HCT116 (cell line): ENCODE data around the gene DYNC2H1. TPM values are rescaled to one million over a fixed set of nuclear protein-coding genes. Genes with fewer than 3 reads are reported as not detected.

Source experiments
- ATAC-seq: fragments of 200-7000 bp; cut with Tn5 transposase; 2 replicates; pipeline ENCODE4 v1.9.1; 2020; ENCODE audit warnings: mild to moderate bottlenecking, moderate library complexity
- BruUV-seq: library from RNA; stranded (reverse); fragments of 400-500 nt; replicated peaks from 2 replicates; lab custom pipeline; 2021; lab: Mats Ljungman, UMichigan
- CTCF ChIA-PET: fragments of 300-600 bp; sonication (Branson Sonifier 250); formaldehyde crosslinking; loops from one replicate; lab custom pipeline; 2021; ENCODE audit warnings: antibody characterized with exemption; lab: Charles Lee
- POLR2A ChIA-PET: fragments of 300-600, 350-600 bp; sonication (Branson Sonifier 250); formaldehyde crosslinking; loops from one replicate; lab custom pipeline; 2021; ENCODE audit warnings: antibody characterized with exemption; lab: Charles Lee
- RAD21 ChIA-PET, 2 experiments: fragments of 300-600 bp; sonication (Branson Sonifier 250); formaldehyde crosslinking; loops; one replicate each; lab custom pipeline; 2023; ENCODE audit warnings: low total read pairs in 2 of 2; ENCODE audit not compliant: uncharacterized antibody in 2 of 2, unreplicated experiment in 2 of 2, low non-redundant PET in 1 of 2; lab: Charles Lee
- DNase-seq: peaks from one replicate; pipeline ENCODE4 v3.0.0-alpha.2; 2010; ENCODE audit warnings: low read depth, low spot score
- H2AFZ ChIP-seq: fragments of 200-600 bp; shearing (Covaris generic), sonication (generic); 2 replicates; pipeline ENCODE4 v1.6.1; 2017; ENCODE audit warnings: low read depth, mixed run types, mixed read lengths, antibody characterized with exemption, low read length; ENCODE audit not compliant: poor library complexity, severe bottlenecking
- H3K27ac ChIP-seq: 2 replicates; pipeline ENCODE4 v1.5.1; 2012; ENCODE audit warnings: low read depth, low read length
- H3K27me3 ChIP-seq: fragments of 200-600 bp; sonication (generic); 2 replicates; pipeline ENCODE4 v1.6.1; 2016; ENCODE audit warnings: mixed run types, low read length, mixed read lengths; ENCODE audit not compliant: insufficient read depth
- H3K36me3 ChIP-seq, 2 experiments: fragments of 200-500 bp in 1 of 2; fragments of 200-600 bp in 1 of 2; sonication (Bioruptor generic) in 1 of 2; sonication (generic) in 1 of 2; 2 replicates each; pipeline versions ENCODE4 v1.5.1 to v1.6.1; 2014 to 2016; ENCODE audit warnings: low read length in 2 of 2, inconsistent platforms in 1 of 2, mixed read lengths in 1 of 2, mixed run types in 1 of 2; ENCODE audit not compliant: insufficient read depth in 2 of 2, control insufficient read depth in 1 of 2
- H3K4me1 ChIP-seq, 2 experiments: fragments of 200-600 bp in 1 of 2; sonication (generic) in 1 of 2; 2 replicates each; pipeline versions ENCODE4 v1.5.1 to v1.6.1; 2012 to 2017; ENCODE audit warnings: low read length in 2 of 2, inconsistent platforms in 1 of 2, mild to moderate bottlenecking in 1 of 2, mixed read lengths in 1 of 2, mixed run types in 1 of 2, moderate library complexity in 1 of 2; ENCODE audit not compliant: insufficient read depth in 2 of 2, control insufficient read depth in 1 of 2
- H3K4me2 ChIP-seq: fragments of 200-600 bp; sonication (generic); 2 replicates; pipeline ENCODE4 v1.6.1; 2017; ENCODE audit warnings: mixed run types, low read length, mixed read lengths
- H3K4me3 ChIP-seq, 2 experiments: fragments of 200-600 bp in 1 of 2; sonication (generic) in 1 of 2; replicated peaks in 1 of 2; 2 replicates each; pipeline ENCODE4 v1.5.1; 2011 to 2016; ENCODE audit warnings: low read length in 2 of 2, control low read depth in 1 of 2, low read depth in 1 of 2, mild to moderate bottlenecking in 1 of 2, mixed read lengths in 1 of 2, mixed run types in 1 of 2
- H3K79me2 ChIP-seq: fragments of 200-600 bp; sonication (generic); 2 replicates; pipeline ENCODE4 v1.6.1; 2017; ENCODE audit warnings: mild to moderate bottlenecking, mixed run types, low read length, moderate library complexity, mixed read lengths; ENCODE audit not compliant: insufficient read depth
- H3K9ac ChIP-seq: fragments of 200-600 bp; sonication (generic); 2 replicates; pipeline ENCODE4 v1.6.1; 2016; ENCODE audit warnings: low read length, mixed read lengths
- H3K9me2 ChIP-seq: fragments of 200-600 bp; sonication (generic), shearing (Covaris generic); 2 replicates; pipeline ENCODE4 v1.6.1; 2017; ENCODE audit warnings: mixed run types, mild to moderate bottlenecking, moderate library complexity; ENCODE audit not compliant: insufficient read depth
- H3K9me3 ChIP-seq, 2 experiments: fragments of 200-500 bp in 1 of 2; fragments of 200-600 bp in 1 of 2; sonication (Bioruptor generic) in 1 of 2; sonication (generic) in 1 of 2; 2 replicates each; pipeline ENCODE4 v1.6.1; 2014 to 2017; ENCODE audit warnings: low read length in 2 of 2, mixed read lengths in 2 of 2, inconsistent platforms in 1 of 2, low read depth in 1 of 2, mild to moderate bottlenecking in 1 of 2, mixed run types in 1 of 2, moderate library complexity in 1 of 2; ENCODE audit not compliant: control insufficient read depth in 1 of 2, insufficient read depth in 1 of 2
- H4K20me1 ChIP-seq: fragments of 200-600 bp; sonication (generic), shearing (Covaris generic); 2 replicates; pipeline ENCODE4 v1.6.1; 2017; ENCODE audit warnings: mixed run types, mild to moderate bottlenecking, moderate library complexity; ENCODE audit not compliant: insufficient read depth
- ATF3 ChIP-seq: IDR thresholded peaks from 2 replicates; pipeline ENCODE4 v1.6.1; 2012
- CBX3 ChIP-seq: IDR thresholded peaks from 2 replicates; pipeline ENCODE4 v1.6.1; 2012; ENCODE audit warnings: low read depth
- CEBPB ChIP-seq: IDR thresholded peaks from 2 replicates; pipeline ENCODE4 v1.6.1; 2012; ENCODE audit warnings: low read depth
- CTCF ChIP-seq, 3 experiments: fragments of 200-600 bp in 1 of 3; sonication (generic) in 1 of 3; IDR thresholded peaks in 2 of 3; conservative IDR thresholded peaks in 1 of 3; 2 replicates each; pipeline ENCODE4 v1.5.1; 2012 to 2017; ENCODE audit warnings: low read depth in 2 of 3, low read length in 2 of 3, antibody characterized with exemption in 1 of 3, borderline replicate concordance in 1 of 3, control low read depth in 1 of 3, mild to moderate bottlenecking in 1 of 3, mixed read lengths in 1 of 3, mixed run types in 1 of 3, moderate library complexity in 1 of 3; ENCODE audit not compliant: insufficient read depth in 1 of 3
- EGR1 ChIP-seq: IDR thresholded peaks from 2 replicates; pipeline ENCODE4 v1.6.1; 2012; ENCODE audit warnings: low read depth
- EZH2 ChIP-seq: fragments of 200-600 bp; sonication (generic); IDR thresholded peaks from 2 replicates; pipeline ENCODE4 v1.6.1; 2017; ENCODE audit warnings: antibody characterized with exemption, mixed run types
- FOSL1 ChIP-seq: IDR thresholded peaks from 2 replicates; pipeline ENCODE4 v1.6.1; 2012; ENCODE audit warnings: low read depth
- RAD21 ChIP-seq: IDR thresholded peaks from 2 replicates; pipeline ENCODE4 v1.6.1; 2012; ENCODE audit warnings: low read depth, mild to moderate bottlenecking
- SIN3A ChIP-seq: IDR thresholded peaks from 2 replicates; pipeline ENCODE4 v1.6.1; 2012; ENCODE audit warnings: low read depth
- SP1 ChIP-seq: IDR thresholded peaks from 2 replicates; pipeline ENCODE4 v1.6.1; 2012; ENCODE audit warnings: low read depth
- SRF ChIP-seq: IDR thresholded peaks from 2 replicates; pipeline ENCODE4 v1.6.1; 2012; ENCODE audit warnings: low read depth
- ZFX ChIP-seq: fragments of 450-650 bp; IDR thresholded peaks from 2 replicates; pipeline ENCODE4 v1.6.1; 2017
- ZNF274 ChIP-seq: fragments of 200-500 bp; sonication (Bioruptor generic); IDR thresholded peaks from 2 replicates; pipeline ENCODE4 v1.6.1; 2014; ENCODE audit warnings: mild to moderate bottlenecking, low read depth, low read length, inconsistent platforms
- intact Hi-C: fragments of 100-400 bp; cut with micrococcal nuclease; formaldehyde crosslinking; loops from 2 replicates; pipeline ENCODE4 v1.10.0; 2022
- total RNA-seq: library from RNA; stranded (reverse); gene quantifications from one replicate; pipeline ENCODE4 v1.2.1, GENCODE V29; 2021; ENCODE audit not compliant: unreplicated experiment

Gene DYNC2H1
- total RNA-seq, 1 experiment from 2014 or later = 1.5 TPM

- H3K9ac ChIP-seq = no peak overlapping the region
- no peaks in the 10 kb centered on the region for H3K36me3 ChIP-seq
- POLR2A ChIA-PET = no interaction called here
- no peaks in the 10 kb centered on the region for H3K9me3 ChIP-seq
- intact Hi-C loops = no loop called here
- no peak overlapping the region for H3K27ac ChIP-seq
- no peak overlapping the region for H3K4me3 ChIP-seq
- BruUV-seq = no TSS peak
- peak; percentile 59 for ATAC-seq
- H3K79me2 ChIP-seq = no peaks in the 10 kb centered on the region
- no peak overlapping the region for H2AFZ ChIP-seq
- CTCF ChIA-PET = no interaction called here
- DNase-seq = no peak
- H3K9me2 ChIP-seq = no peaks in the 10 kb centered on the region
- RAD21 ChIA-PET = interaction anchor here in 1 of 2 experiments (1.5 kb wide), 1 partner anchor 263 kb away, joined by 3 read pairs; no protein-coding TSS in a partner anchor
- H4K20me1 ChIP-seq = no peaks in the 10 kb centered on the region
- no peaks in the 10 kb centered on the region for H3K27me3 ChIP-seq
- H3K4me2 ChIP-seq = no peak overlapping the region
- no peaks in the 10 kb centered on the region for H3K4me1 ChIP-seq
- TF ChIP-seq RAD21 = peak; percentile 49
- TF ChIP-seq CBX3 = no peak
- peak; percentile 8 to 39 (median 13); a peak in 3 of 6 replicates for TF ChIP-seq CTCF (IDR thresholded peaks at IDR 0.05 in 2 of 3, conservative IDR thresholded peaks at IDR 0.05 in 1 of 3; ENCODE audit: borderline replicate concordance in 1 of 3, insufficient read depth in 1 of 3, low read depth in 2 of 3, low read length in 2 of 3)
- no peak for TF ChIP-seq CEBPB
- TF ChIP-seq EGR1 = no peak
- TF ChIP-seq SIN3A = no peak
Observed at GRCh38 chr11:103338621-103339484, 229.6 kb downstream of the DYNC2H1 start.

- TF ChIP-seq EGR1 (no peak), CEBPB (no peak), FOSL1 (no peak), RAD21 (no peak), CTCF (IDR thresholded peaks at IDR 0.05 in 2 of 3, conservative IDR thresholded peaks at IDR 0.05 in 1 of 3; ENCODE audit: borderline replicate concordance in 1 of 3, insufficient read depth in 1 of 3, low read depth in 2 of 3, low read length in 2 of 3) (no peak), SRF (no peak), ATF3 (no peak), ZFX (no peak), SP1 (no peak), EZH2 (no peak), ZNF274 (no peak), CBX3 (no peak)
- TF ChIP-seq, all 23 proteins: peak for 0
- no peaks in the 10 kb centered on the region for H4K20me1 ChIP-seq
- DNase-seq (no peak), ATAC-seq (no peak)
- no peaks in the 10 kb centered on the region for H3K79me2 ChIP-seq
- no peak overlapping the region for H3K27ac ChIP-seq
- no peaks in the 10 kb centered on the region for H3K27me3 ChIP-seq
- H2AFZ ChIP-seq = no peak overlapping the region
- BruUV-seq = no TSS peak
- RAD21 ChIA-PET = interaction anchor here in 1 of 2 experiments (1.5 kb wide), 1 partner anchor 263 kb away, joined by 3 read pairs; no protein-coding TSS in a partner anchor
- no peaks in the 10 kb centered on the region for H3K4me1 ChIP-seq
- H3K9me3 ChIP-seq = no peaks in the 10 kb centered on the region
- H3K4me2 ChIP-seq = no peak overlapping the region
- intact Hi-C loops = no loop called here
- H3K9me2 ChIP-seq = no peaks in the 10 kb centered on the region
- H3K36me3 ChIP-seq = no peaks in the 10 kb centered on the region
- POLR2A ChIA-PET = no interaction called here
- no peak overlapping the region for H3K9ac ChIP-seq
- H3K4me3 ChIP-seq = no peak overlapping the region
- CTCF ChIA-PET = no interaction called here
Observed at GRCh38 chr11:103339485-103339857, 230.2 kb downstream of the DYNC2H1 start.
